ENCODE measurements around the gene PIP5KL1.

PIP5KL1 gene

GRCh38 chr9:127934986-127935385, 4.4 kb upstream of the PIP5KL1 start:
- DNase-seq (ENCODE audit: insufficient read length, low spot score) (no peak), FAIRE-seq (no peak)

DNA sequence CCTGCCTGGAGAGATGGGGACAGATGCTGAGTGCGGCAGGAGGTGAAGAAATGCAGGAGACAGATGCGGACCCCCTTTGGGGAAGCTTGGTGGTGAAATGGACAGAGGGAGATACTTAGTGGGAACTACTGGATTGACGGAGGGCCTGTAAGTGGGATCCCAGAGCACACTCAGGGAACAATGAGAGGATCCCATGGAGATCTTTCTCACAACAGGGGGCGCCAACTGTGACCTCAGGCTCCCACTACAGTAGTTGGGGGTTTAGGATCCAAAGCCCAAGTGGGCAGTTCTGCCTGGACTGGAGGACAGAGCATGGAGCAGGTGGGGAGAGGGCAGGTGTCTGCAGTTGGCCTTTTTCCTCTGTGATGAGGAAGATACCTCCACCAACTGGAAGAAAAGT, 3.7 kb upstream of the PIP5KL1 start:
- FAIRE-seq = no peak
- DNase-seq (ENCODE audit: insufficient read length, low spot score) = no peak

DNA sequence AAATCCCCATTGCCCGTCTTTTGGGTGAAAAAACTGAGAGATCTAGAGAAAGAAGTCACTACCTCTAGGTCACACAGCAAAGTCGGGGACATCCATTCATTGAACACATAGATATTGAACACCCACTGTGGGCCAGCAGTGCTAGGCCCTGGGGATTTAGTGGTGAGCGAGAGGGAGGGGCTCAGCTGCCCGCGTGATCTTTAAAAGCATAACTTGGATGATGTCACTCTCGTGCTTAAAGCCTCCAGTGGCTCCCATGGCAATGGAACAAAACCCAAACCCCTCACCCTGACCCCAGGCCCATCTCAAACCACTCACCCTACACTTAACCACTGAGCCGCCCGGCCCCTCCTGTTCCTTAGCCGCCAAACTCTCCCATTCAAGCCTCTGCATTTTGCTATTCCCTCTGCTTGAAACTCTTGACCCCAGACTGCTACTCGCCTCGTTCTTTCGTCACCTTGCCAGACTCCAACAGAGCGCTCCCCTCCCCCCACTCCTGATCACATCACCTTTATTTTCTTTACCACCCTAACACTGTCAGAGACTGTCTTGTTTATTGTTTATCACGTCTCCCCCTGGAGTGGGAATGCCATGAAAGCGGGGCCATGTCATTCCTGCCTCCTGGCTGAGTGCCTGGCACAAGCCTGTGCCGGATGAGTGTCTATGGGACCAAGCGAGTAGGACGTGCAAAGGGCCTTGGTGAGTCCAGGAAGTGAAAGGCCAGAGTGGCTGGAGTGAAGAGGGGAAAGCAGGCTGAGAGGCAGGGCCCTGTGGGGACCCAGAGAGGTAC, 710 bp upstream of the PIP5KL1 start:
- DNase-seq (ENCODE audit: insufficient read length, low spot score) = no peak

DNA sequence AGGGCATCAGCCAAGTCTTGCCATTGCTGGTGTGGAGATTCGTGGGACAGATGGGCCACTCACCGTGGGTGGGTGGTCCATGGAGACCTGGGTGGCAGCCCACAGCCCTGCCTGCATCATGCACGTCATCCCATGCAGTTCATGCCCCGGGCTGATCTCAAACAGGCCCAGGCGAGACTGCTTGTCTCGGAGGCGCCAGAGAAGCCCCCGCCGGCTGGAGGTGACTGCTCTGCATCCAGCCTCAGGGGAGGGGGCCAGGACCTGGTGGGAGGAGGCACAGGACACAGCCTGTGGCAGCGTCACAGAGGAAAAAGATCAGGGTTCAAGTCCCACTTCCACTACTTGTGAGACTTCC, 975 bp downstream of the PIP5KL1 start:
- FAIRE-seq = no peak
- DNase-seq (ENCODE audit: insufficient read length, low spot score) = no peak

More for the DNA sequence above, 710 bp upstream of the PIP5KL1 start:
- FAIRE-seq = no peak

- DNase-seq (ENCODE audit: insufficient read length, low spot score) (no peak), FAIRE-seq (no peak)
Measured at GRCh38 chr9:127928676-127929624, 1.6 kb downstream of the PIP5KL1 start.

DNA sequence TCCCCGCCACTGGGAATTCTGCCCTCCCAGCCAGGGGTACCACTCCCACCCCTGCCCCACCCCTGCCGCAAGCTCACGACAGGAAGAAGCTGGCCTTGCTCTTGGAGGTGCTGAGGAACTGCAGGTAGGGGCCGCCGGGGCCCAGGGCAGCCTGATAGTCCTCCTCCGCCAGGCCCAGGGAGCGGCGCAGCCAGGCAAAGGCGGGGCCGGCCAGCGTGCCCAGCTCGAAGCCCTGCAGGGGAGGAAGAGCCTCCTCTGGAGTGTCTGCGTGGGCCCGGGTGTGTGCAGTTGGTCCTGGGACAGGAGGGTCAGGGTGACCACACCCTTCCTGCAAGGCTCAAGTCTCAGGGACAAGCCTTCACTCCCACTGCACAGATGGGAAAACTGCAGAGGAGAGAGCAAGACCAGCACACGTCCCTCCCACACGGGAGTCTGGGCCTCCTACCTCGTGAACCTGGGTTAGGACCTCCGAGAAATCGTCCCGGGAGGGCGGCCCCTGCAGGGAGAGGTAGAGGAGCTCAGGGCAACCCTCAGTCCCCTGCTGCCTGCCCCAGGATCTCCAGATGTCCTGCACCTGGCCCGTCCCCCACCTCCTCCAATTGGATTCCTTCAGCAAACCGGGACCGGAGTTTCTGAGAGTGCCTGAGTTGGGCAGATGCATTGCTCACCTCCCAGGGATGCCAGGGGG, 2.4 kb downstream of the PIP5KL1 start:
- FAIRE-seq (no peak), DNase-seq (ENCODE audit: insufficient read length, low spot score) (no peak)

DNA sequence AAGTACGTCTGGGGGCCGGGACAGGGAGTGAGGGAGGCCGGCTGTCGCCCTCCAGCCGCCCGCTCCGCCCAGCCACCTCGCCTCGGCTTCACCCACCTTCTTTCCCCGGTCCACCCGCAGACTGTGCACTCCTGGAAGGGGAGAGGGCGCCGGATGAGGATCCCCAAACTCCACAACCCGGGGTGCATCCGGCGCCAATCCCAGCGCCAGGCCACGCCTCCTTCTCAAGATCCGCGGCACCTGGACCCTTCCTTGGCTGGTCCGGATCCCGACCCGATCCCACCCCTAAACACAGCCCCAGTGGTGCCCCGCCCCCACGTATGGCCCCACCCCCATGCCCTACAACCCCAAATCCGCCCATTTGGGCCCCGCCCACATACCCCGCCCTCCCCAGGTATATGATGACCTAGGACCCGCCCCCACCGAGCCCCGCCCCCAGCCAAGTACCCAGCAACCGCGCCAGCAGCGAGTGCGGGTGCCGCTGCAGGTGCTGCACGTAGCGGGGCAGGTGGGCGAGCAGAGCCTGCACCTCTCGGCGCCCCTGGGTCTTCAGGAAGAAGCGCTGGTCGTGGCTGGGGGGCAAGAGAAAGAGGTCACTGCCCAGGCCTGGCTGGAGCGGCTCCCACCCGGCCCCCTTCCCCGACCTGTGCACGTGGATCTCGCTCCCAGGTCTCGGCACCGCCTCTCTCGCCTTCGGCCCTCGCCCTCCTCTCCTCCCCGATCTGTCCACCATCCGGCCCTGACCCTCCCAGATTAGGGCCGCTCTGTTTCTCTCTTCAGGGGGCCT, 3.2 kb downstream of the PIP5KL1 start:
- FAIRE-seq = no peak
- no peak for DNase-seq (ENCODE audit: insufficient read length, low spot score)

GRCh38 chr9:127926906-127927200, 3.7 kb downstream of the PIP5KL1 start:
- no peak for FAIRE-seq
- DNase-seq (ENCODE audit: insufficient read length, low spot score) = no peak

- FAIRE-seq = no peak
- DNase-seq (ENCODE audit: insufficient read length, low spot score) = no peak
Measured at GRCh38 chr9:127925959-127926905, 4.3 kb downstream of the PIP5KL1 start.

- FAIRE-seq (no peak), DNase-seq (ENCODE audit: insufficient read length, low spot score) (no peak)
Measured at GRCh38 chr9:127924736-127925444, 5.7 kb downstream of the PIP5KL1 start.

GRCh38 chr9:127923771-127924170, 6.8 kb downstream of the PIP5KL1 start:
- no peak for FAIRE-seq

DNA sequence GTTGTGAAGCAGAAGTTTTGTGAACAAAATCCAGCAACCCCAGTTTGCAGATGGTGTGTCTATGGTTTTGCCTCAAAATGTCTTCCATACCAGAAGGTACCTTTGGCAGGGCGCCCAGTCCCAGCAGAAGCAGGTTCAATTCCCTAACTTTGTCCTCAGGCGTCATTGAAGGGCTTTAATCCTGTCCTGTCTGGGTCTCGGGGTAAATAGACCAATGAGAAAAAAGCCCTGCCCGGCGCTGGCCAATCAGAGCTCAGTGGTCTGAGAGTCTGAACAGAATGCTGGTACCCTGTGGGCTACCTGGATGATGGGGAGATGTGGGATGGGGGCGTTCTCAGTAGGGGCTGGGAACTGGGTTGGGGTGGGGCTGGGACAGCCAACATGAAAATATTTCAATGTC, 7.5 kb downstream of the PIP5KL1 start:
- FAIRE-seq (no peak), DNase-seq (ENCODE audit: insufficient read length, low spot score) (no peak)

More at GRCh38 chr9:127923771-127924170, 6.8 kb downstream of the PIP5KL1 start:
- DNase-seq (ENCODE audit: insufficient read length, low spot score) = no peak

- peak; percentile 57 for FAIRE-seq
Measured at GRCh38 chr9:127921557-127922120, 8.9 kb downstream of the PIP5KL1 start.

GRCh38 chr9:127920794-127921193, 9.8 kb downstream of the PIP5KL1 start:
- FAIRE-seq (no peak), DNase-seq (ENCODE audit: insufficient read length, low spot score) (no peak)

More at GRCh38 chr9:127921557-127922120, 8.9 kb downstream of the PIP5KL1 start:
- DNase-seq (ENCODE audit: insufficient read length, low spot score) = peak; percentile 85

- FAIRE-seq = no peak
- no peak for DNase-seq (ENCODE audit: insufficient read length, low spot score)
Measured at GRCh38 chr9:127919253-127919815, 11.2 kb downstream of the PIP5KL1 start.

GRCh38 chr9:127918183-127919107, 12.1 kb downstream of the PIP5KL1 start:
- FAIRE-seq = no peak

GRCh38 chr9:127917603-127918002, 13.0 kb downstream of the PIP5KL1 start:
- FAIRE-seq = peak; percentile 83
- no peak for DNase-seq (ENCODE audit: insufficient read length, low spot score)

More at GRCh38 chr9:127918183-127919107, 12.1 kb downstream of the PIP5KL1 start:
- no peak for DNase-seq (ENCODE audit: insufficient read length, low spot score)
